Panc1 (cell line): ENCODE measurements around the gene PARVB.

Experiments used
- POLR2AphosphoS5 ChIP-seq: IDR thresholded peaks from 2 replicates; pipeline ENCODE4 v1.6.1; 2012; ENCODE audit warnings: mild to moderate bottlenecking, low read depth, low read length, moderate library complexity
- TF ChIP-seq, protein P1 (sequence below): fragments of 450-650 bp; IDR thresholded peaks from 2 replicates; pipeline ENCODE4 v1.5.1; 2017; ENCODE audit warnings: mild to moderate bottlenecking

GRCh38 chr22:44219101-44219870 is 195.2 kb downstream of the PARVB start:
- TF ChIP-seq, protein P1, sequence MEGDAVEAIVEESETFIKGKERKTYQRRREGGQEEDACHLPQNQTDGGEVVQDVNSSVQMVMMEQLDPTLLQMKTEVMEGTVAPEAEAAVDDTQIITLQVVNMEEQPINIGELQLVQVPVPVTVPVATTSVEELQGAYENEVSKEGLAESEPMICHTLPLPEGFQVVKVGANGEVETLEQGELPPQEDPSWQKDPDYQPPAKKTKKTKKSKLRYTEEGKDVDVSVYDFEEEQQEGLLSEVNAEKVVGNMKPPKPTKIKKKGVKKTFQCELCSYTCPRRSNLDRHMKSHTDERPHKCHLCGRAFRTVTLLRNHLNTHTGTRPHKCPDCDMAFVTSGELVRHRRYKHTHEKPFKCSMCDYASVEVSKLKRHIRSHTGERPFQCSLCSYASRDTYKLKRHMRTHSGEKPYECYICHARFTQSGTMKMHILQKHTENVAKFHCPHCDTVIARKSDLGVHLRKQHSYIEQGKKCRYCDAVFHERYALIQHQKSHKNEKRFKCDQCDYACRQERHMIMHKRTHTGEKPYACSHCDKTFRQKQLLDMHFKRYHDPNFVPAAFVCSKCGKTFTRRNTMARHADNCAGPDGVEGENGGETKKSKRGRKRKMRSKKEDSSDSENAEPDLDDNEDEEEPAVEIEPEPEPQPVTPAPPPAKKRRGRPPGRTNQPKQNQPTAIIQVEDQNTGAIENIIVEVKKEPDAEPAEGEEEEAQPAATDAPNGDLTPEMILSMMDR: no peak
- TF ChIP-seq POLR2AphosphoS5: no peak
